ENCODE data around the gene PPP1R3F.

Gene PPP1R3F

DNA sequence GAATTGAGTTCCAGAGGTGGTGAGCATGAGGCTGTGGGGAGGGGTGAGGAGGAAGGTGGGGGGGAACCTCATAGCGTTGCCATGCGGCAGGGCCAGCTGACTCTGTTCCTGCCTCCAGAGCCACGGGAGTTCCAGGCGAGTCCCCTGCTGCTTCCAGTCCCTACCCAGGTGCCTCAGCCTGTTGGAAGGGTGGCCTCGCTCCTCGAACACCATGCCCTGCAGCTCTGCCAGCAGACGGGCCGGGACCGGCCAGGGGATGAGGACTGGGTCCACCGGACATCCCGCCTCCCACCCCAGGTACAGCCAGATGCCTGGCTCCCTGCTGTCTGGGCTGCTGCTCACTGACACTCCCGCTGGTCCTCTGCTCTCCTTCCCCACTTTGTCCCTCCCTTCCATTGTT is 26.4 kb upstream of the PPP1R3F start:
- Mint-ChIP-seq H3K27me3 (no peaks in the 10 kb centered on the region), H3K4me3 (no peak overlapping the region), H3K27ac (no peak overlapping the region), H3K4me1 (peaks cover 21% of the 10 kb centered on the region), H3K36me3 (peaks cover 8% of the 10 kb centered on the region), H3K9me3 (no peaks in the 10 kb centered on the region)

DNA sequence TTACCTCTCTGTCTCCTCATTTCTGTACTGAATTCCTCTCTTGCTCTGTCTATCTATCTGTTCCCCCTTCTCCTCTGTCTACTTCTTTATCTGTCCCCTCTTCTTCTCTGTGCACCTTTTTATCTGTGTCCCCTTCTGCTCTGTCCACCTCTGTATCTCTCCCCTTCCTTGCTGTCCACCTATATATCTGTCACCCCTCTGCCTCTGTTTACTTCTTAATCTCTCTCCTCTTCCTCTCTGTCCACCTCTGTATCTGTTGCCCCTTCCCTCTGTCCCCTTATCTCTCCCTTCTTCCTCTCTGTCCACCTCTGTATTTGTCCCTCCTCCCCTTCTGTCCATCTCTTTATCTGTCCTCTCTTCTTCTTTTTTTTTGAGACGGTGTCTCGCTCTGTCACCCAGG is 25.4 kb upstream of the PPP1R3F start:
- Mint-ChIP-seq H3K27me3 (no peaks in the 10 kb centered on the region), H3K4me1 (peaks cover 16% of the 10 kb centered on the region), H3K9me3 (no peaks in the 10 kb centered on the region), H3K27ac (peak overlapping the region; percentile 75), H3K36me3 (peaks cover 7% of the 10 kb centered on the region), H3K4me3 (no peak overlapping the region)

DNA sequence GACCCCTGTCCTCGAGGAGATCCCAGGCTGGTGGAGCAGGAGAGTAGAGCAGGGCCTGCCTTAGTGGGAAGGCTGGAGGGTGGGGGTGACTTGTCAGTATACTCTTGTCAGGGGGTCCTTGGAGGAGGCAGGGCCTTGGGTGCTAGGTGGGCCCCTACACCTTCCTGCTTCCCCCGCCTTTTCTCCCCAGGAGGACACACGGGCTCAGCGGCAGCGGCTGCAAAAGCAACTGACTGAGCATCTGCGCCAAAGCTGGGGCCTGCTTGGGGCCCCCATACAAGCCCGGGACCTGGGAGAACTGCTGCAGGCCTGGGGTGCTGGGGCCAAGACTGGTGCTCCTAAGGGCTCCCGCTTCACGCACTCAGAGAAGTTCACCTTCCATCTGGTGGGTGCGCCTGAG is 23.1 kb upstream of the PPP1R3F start:
- H3K4me3 Mint-ChIP-seq: no peak overlapping the region
- no peaks in the 10 kb centered on the region for H3K9me3 Mint-ChIP-seq
- no peak overlapping the region for H3K27ac Mint-ChIP-seq
- peaks cover 4% of the 10 kb centered on the region for H3K4me1 Mint-ChIP-seq
- no peaks in the 10 kb centered on the region for H3K27me3 Mint-ChIP-seq
- H3K36me3 Mint-ChIP-seq: peaks cover 8% of the 10 kb centered on the region

DNA sequence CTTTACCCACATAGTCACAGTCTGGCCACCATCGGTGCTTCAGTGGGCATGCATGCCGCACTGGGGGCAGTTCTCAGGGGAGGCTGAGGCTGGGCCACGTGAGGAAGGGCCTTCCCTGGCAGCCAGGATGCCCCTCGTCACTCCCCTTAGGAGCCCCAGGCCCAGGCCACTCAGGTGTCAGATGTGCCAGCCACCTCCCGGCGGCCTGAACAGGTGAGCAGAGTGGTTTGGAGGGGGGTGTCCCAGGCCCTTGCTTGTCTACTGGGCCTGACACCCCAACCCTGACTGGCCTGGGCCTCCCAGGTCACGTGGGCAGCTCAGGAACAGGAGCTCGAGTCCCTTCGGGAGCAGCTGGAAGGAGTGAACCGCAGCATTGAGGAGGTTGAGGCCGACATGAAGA is 22.2 kb upstream of the PPP1R3F start:
- H3K4me3 Mint-ChIP-seq: no peak overlapping the region
- no peaks in the 10 kb centered on the region for H3K9me3 Mint-ChIP-seq
- peaks cover 4% of the 10 kb centered on the region for H3K4me1 Mint-ChIP-seq
- H3K27me3 Mint-ChIP-seq: no peaks in the 10 kb centered on the region
- H3K36me3 Mint-ChIP-seq: peaks cover 8% of the 10 kb centered on the region
- H3K27ac Mint-ChIP-seq: no peak overlapping the region

DNA sequence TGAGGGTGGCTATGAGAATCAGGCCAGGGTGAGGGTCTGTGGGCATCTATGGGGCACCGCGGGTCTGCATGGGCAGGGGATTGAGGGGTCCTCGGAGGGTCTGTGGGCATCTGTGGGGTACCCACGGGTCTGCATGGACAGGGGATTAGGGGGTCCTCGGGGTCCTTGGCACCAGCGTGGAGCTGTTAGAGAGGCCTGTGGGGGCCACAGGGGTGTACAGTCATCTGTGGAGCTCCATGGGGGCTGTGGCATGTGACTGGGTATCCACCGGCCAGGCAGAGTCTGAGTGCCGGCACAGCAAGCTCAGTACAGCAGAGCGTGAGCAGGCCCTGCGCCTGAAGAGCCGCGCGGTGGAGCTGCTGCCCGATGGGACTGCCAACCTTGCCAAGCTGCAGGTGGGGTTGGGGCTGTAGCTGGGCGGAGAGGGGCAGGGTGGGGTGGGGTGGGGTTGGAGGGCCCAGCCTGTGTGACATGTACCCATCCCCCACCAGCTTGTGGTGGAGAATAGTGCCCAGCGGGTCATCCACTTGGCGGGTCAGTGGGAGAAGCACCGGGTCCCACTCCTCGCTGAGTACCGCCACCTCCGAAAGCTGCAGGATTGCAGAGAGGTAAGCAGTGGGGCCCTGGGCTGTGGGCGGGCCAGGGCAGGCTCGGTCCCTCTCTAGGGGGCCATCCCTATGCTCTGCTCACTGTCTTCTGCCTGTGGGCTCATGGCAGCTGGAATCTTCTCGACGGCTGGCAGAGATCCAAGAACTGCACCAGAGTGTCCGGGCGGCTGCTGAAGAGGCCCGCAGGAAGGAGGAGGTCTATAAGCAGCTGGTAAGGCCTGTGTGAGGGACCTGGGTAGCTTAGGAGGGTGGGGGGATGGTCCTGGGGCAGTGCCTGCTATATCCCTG is 21.4 kb upstream of the PPP1R3F start:
- Mint-ChIP-seq H3K4me1 (peaks cover 4% of the 10 kb centered on the region), H3K36me3 (peaks cover 11% of the 10 kb centered on the region), H3K27ac (no peak overlapping the region), H3K9me3 (no peaks in the 10 kb centered on the region), H3K4me3 (no peak overlapping the region), H3K27me3 (no peaks in the 10 kb centered on the region)

DNA sequence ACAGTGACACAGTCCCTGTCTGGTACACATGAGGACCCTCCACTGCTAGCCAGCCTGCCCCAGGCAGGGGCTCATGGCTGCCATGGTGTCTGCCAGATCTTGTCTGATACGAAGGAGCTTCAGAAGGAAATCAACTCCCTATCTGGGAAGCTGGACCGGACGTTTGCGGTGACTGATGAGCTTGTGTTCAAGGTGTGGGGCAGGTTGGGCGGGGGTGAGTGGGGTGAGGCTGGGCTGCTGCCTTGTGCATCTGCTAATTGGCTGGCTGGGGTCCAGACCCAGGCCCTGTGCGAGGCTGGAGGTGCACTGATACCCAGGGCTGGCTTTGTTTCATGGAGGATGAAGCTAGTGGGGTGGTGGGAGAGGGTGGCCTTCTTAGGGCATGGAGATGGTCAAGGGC is 20.5 kb upstream of the PPP1R3F start:
- H3K36me3 Mint-ChIP-seq: peaks cover 9% of the 10 kb centered on the region
- peak overlapping the region; percentile 74 for H3K27ac Mint-ChIP-seq
- H3K9me3 Mint-ChIP-seq: no peaks in the 10 kb centered on the region
- H3K4me1 Mint-ChIP-seq: peaks cover 2% of the 10 kb centered on the region
- H3K4me3 Mint-ChIP-seq: no peak overlapping the region
- no peaks in the 10 kb centered on the region for H3K27me3 Mint-ChIP-seq

DNA sequence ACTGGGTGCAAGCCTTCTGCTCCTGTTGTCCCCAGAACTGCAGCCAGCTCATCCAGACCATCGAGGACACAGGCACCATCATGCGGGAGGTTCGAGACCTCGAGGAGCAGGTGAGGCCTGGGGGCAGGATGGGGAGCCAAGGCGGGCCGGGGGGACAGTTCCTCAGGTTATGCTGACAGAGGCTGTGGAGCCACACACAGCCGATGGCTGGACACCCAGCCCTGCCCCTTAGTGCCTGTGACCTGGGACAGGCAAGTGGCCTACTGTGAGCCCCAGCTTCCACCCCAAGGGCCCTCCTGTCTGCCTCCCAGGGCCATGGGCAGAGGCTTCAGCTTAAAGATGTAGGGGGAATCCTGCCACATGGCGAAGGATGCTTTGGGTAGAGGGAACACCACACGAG is 20.0 kb upstream of the PPP1R3F start:
- peaks cover 7% of the 10 kb centered on the region for H3K36me3 Mint-ChIP-seq
- no peaks in the 10 kb centered on the region for H3K9me3 Mint-ChIP-seq
- H3K27ac Mint-ChIP-seq: no peak overlapping the region

DNA sequence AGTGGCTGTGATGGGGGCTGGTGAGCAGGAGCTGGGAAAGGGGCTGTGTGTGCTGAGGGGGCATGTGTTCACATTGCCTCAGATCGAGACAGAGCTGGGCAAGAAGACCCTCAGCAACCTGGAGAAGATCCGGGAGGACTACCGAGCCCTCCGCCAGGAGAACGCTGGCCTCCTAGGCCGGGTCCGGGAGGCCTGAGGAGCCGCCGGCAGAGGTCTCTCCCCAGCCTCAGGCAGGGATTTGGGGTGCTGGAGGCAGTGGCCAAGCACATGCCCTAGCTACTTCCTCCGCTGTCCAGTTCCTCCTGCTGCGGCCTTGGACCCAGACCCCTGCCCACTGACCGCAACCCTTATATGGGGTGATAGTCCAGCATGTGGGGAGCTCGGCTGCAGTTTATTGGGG is 19.5 kb upstream of the PPP1R3F start:
- Mint-ChIP-seq H3K36me3 (peaks cover 7% of the 10 kb centered on the region), H3K4me3 (no peak overlapping the region), H3K27me3 (no peaks in the 10 kb centered on the region), H3K4me1 (no peaks in the 10 kb centered on the region), H3K27ac (no peak overlapping the region), H3K9me3 (no peaks in the 10 kb centered on the region)

More for the DNA sequence above, 20.0 kb upstream of the PPP1R3F start:
- Mint-ChIP-seq H3K4me1 (no peaks in the 10 kb centered on the region), H3K27me3 (no peaks in the 10 kb centered on the region), H3K4me3 (no peak overlapping the region)

DNA sequence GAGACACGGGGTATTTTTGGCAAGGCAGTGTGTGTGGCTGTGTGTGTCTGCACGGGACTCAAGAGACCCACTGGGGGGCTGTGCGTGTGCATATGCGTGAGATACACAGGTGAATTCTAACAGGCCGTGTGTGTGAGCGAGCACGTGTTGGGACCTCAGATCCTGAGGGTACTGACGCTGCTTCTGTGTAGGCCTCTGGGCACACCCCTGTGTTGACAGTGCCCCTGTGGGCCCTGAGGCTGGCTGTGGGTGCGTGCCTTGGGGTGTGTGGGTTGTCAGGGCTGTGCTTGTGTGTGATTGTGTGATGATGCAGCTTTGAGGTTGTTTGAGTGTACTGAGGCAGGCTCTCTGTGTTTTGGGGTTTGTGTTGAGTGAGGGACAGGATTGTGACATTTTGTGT is 19.0 kb upstream of the PPP1R3F start:
- no peak overlapping the region for H3K4me3 Mint-ChIP-seq
- H3K27ac Mint-ChIP-seq: no peak overlapping the region
- H3K4me1 Mint-ChIP-seq: no peaks in the 10 kb centered on the region
- no peaks in the 10 kb centered on the region for H3K9me3 Mint-ChIP-seq
- H3K36me3 Mint-ChIP-seq: peaks cover 7% of the 10 kb centered on the region
- no peaks in the 10 kb centered on the region for H3K27me3 Mint-ChIP-seq

DNA sequence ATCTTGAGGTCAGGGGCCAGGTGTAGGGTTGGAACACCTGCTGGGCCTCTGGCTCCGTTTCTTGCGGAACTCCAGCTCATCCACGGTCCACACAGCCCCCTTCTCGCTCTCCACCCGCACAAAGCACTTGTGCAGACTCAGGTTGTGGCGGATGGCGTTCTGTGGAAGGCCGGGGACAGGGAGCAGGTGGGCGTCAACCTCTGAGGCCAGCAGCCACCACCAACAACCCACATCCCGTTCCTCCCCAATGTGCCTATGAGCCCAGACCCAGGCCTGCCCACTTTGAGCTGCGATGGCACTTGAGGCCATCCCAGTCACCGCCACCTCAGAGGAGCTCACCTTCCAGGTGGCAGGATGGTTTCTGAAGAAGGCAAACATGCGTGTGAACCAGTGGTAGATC is 18.3 kb upstream of the PPP1R3F start:
- no peak overlapping the region for H3K27ac Mint-ChIP-seq
- peaks cover 5% of the 10 kb centered on the region for H3K36me3 Mint-ChIP-seq
- H3K4me3 Mint-ChIP-seq: no peak overlapping the region
- H3K4me1 Mint-ChIP-seq: no peaks in the 10 kb centered on the region
- no peaks in the 10 kb centered on the region for H3K9me3 Mint-ChIP-seq
- H3K27me3 Mint-ChIP-seq: no peaks in the 10 kb centered on the region

DNA sequence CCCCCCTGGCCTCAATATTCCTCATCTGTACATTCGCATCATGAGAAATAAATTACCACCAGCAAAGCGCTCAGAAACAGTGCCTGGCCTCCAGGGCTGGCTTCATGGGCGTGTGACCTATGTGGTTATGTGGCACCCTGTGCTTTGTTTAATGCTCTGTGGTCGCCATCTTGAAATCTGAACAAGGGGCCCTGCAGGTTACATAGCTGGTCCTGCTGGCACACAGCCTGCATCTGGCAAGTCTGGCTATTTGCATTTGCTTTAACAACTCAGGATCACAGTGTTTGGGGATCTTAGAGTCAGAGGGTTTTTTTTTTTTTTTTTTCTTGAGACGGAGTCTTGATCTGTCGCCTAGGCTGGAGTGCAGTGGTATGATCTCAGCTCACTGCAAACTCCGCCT is 15.0 kb upstream of the PPP1R3F start:
- Mint-ChIP-seq H3K9me3 (no peaks in the 10 kb centered on the region), H3K27ac (no peak overlapping the region), H3K36me3 (peaks cover 5% of the 10 kb centered on the region), H3K4me3 (no peak overlapping the region), H3K4me1 (peaks cover 18% of the 10 kb centered on the region), H3K27me3 (no peaks in the 10 kb centered on the region)

DNA sequence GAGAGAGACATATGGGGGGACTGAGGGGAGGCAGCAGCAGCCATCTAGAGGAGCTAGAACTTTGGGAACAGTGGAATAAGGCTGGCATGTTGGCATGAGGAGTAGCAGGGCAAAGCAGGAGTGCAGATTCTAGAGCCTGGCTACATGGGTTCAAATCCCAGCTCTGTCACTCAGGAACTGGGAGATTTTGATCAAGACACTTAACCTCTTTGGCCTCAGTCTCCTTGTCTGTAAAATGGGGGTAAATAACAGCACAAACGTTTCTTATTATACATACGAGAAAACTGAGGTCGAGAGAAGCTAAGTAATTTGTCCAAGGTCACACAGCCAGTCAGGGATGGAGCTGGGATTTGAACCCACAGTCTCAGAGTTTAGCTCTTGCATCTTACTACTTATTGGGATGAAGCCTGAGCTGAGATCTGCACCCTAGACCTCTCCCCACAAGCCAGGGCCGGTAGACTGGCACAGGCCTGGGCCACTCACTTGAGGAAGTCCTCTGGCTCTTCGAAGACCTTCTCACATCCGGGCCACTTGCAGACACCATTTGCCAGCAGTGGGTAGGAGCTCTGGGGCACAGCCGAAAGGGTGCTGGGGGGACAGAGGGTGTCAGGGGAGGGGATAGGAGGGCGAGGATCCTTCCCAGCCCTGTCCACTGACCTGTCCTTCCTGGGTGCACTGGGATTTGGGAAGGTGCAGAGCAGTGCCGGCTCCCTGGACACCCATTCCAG is 13.2 kb upstream of the PPP1R3F start:
- H3K9me3 Mint-ChIP-seq: no peaks in the 10 kb centered on the region
- no peaks in the 10 kb centered on the region for H3K27me3 Mint-ChIP-seq
- no peak overlapping the region for H3K4me3 Mint-ChIP-seq
- peaks cover 3% of the 10 kb centered on the region for H3K36me3 Mint-ChIP-seq
- H3K27ac Mint-ChIP-seq: peak overlapping the region; percentile 68
- peaks cover 22% of the 10 kb centered on the region for H3K4me1 Mint-ChIP-seq

DNA sequence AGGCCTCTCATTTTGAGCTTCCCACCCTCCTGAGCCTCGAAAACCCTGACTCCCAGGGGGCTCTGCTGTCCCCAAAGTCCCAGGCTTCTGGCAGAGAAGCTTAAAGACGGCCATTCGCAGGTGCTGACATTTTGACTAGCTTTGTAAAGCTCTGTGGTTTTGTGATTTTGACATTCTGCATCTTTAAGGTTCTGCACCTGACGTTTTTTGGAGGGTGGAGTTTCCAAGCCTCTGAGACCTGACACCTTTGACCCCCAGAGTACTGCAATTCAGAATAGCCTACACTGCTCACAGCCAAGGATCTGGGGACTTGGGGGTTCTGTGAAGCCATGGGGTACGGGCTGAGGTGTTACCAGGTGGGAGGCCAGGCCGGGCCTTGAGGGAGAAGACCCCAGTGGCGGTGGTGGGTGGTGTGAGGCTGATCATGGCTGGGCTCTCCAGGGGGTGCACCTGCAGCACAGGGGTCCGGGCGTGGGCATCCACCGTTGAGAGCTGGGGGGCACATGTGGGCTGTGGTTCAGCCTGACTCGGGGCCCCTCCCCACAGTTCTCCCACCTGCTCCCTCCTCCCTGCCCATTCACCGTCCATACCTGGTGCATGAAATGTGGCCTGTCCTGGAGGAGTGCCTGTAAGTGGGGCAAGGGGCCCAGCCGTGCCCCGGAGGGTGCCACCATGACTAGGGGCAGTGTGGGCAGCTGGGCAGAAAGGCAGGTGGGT is 12.4 kb upstream of the PPP1R3F start:
- Mint-ChIP-seq H3K36me3 (peaks cover 3% of the 10 kb centered on the region), H3K9me3 (no peaks in the 10 kb centered on the region), H3K4me1 (peaks cover 28% of the 10 kb centered on the region), H3K27me3 (no peaks in the 10 kb centered on the region), H3K4me3 (no peak overlapping the region), H3K27ac (no peak overlapping the region)

DNA sequence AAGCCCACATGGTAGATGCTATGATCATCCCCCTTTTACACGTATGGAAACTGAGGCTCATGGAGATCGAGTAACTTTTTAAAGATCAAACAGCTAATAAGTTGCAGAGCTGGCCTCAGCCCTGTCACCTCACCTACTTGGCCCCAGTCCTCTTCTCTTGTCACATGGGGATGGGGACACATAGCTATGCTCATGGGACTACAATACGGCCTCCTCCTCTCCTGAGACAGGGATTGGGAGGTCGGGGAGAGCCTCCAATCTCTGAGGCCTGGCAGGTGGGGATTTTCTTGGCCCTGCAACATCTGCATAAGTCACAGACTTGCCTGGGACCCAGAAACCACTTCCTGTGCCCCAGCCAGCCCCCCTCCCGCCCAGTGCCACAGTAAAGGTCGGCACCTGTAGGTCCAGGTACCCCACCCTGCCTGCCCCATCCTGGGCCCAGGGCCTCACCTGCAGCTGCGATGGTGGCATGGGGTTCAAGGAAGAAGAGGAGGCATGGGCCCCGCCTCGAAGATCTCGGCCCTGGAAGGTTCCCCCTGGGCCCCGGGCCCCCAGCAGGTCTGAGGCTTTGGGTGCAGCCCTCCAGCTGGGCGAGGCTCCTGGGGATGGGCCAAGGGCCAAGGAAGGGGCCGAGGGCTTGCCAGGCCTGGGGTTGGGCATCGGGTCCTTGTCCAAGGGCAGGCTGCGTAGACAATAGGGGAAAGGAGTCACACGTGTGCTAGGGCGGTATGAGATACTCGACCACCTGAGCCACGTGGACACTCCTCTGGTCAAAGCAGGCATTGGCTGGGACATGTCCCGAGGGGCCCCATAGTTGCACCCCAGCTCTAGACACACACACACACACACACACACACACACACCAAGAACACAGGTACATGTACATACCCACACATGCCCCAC is 11.5 kb upstream of the PPP1R3F start:
- Mint-ChIP-seq H3K27ac (peak overlapping the region; percentile 77), H3K36me3 (no peaks in the 10 kb centered on the region), H3K4me3 (no peak overlapping the region), H3K9me3 (no peaks in the 10 kb centered on the region), H3K4me1 (peaks cover 36% of the 10 kb centered on the region), H3K27me3 (no peaks in the 10 kb centered on the region)

DNA sequence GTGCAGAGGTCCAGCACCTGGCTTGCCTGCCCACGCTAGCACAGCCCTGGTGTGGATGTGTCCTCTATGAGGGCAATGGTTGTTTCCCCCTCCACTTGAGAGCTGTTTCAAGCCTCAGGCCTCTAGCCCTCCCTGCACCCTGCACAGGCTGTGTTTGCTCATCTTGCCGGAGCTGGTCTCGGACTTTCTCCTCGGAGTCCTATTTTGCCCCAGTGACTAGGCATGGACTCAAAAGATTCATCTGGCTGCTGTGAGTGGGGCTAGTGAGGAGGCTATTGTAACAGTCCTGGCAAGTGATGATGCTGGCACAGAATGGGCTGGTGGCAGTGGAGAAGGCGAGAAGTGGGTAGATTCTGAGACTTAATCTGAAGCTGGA is 10.9 kb upstream of the PPP1R3F start:
- H3K9me3 Mint-ChIP-seq: no peaks in the 10 kb centered on the region
- H3K4me1 Mint-ChIP-seq: peaks cover 36% of the 10 kb centered on the region
- H3K27me3 Mint-ChIP-seq: no peaks in the 10 kb centered on the region
- no peak overlapping the region for H3K4me3 Mint-ChIP-seq
- H3K27ac Mint-ChIP-seq: peak overlapping the region; percentile 59
- H3K36me3 Mint-ChIP-seq: no peaks in the 10 kb centered on the region
